Esophagus squamous epithelium (tissue), 5 donors: ENCODE results near the gene CRYZL1. TPM values are rescaled to one million over a fixed set of nuclear protein-coding genes. Genes with fewer than 3 reads are reported as not detected.
"Not testable (repeated sequence)": the region's sequence is repeated elsewhere in the genome, so short reads cannot be mapped to it uniquely, and the experiment has no call there.

Experiments used
- DNase-seq: peaks from one replicate; lab custom pipeline; 2025; lab: John Stamatoyannopoulos, UW
- H3K27ac ChIP-seq, 4 donors: fragments of 200-600 bp; sonication (generic); one replicate each; pipeline ENCODE4 v1.5.1; 2016 to 2019; ENCODE audit warnings: mild to moderate bottlenecking in 1 of 4
- H3K27me3 ChIP-seq, 4 donors: fragments of 200-600 bp; sonication (generic); 1 replicate in 3 of 4; 2 replicates in 1 of 4; pipeline versions ENCODE4 v1.5.1 to v1.6.0; 2017 to 2021; ENCODE audit warnings: antibody characterized with exemption in 1 of 4
- H3K36me3 ChIP-seq, 3 donors: fragments of 200-600 bp; sonication (generic); one replicate each; pipeline ENCODE4 v1.5.1; 2016 to 2019
- H3K4me1 ChIP-seq, 3 donors: fragments of 200-600 bp; sonication (generic); one replicate each; pipeline ENCODE4 v1.5.1; 2017 to 2019
- H3K4me3 ChIP-seq, 4 donors: fragments of 200-600 bp; sonication (generic); 1 replicate in 3 of 4; 2 replicates in 1 of 4; pipeline ENCODE4 v1.5.1; 2016 to 2019; ENCODE audit warnings: mild to moderate bottlenecking in 2 of 4, moderate library complexity in 1 of 4
- H3K9me3 ChIP-seq, 3 donors: fragments of 200-600 bp; sonication (generic); one replicate each; pipeline ENCODE4 v1.5.1; 2016 to 2019
- CTCF ChIP-seq, 6 experiments: fragments of 450-650 bp in 4 of 6; fragments of 200-600 bp in 2 of 6; sonication (generic) in 2 of 6; IDR thresholded peaks; one replicate each; pipeline ENCODE4 v1.5.1; 2016 to 2019; ENCODE audit warnings: antibody characterized with exemption in 6 of 6, mild to moderate bottlenecking in 4 of 6, moderate library complexity in 4 of 6
- POLR2A ChIP-seq, 4 donors: fragments of 450-650 bp; IDR thresholded peaks; one replicate each; pipeline ENCODE4 v1.6.1; 2017; ENCODE audit warnings: antibody characterized with exemption in 4 of 4, mild to moderate bottlenecking in 4 of 4, moderate library complexity in 3 of 4
- WGBS, 2 donors: methylation state at CpG; one replicate each; pipeline ENCODE4 v1.1.5; 2018; 5-methylcytosine and 5-hydroxymethylcytosine counted together
- intact Hi-C: fragments of 100-400 bp; cut with DNase I; formaldehyde crosslinking; loops from one replicate; pipeline ENCODE4 v1.15.0; 2022
- total RNA-seq, 4 donors: library from RNA; depleted of rRNA; stranded (reverse); fragments of >200 nt; gene quantifications; one replicate each; pipeline ENCODE4 v1.1.0, GENCODE V29; 2016
- donor health status: DM: yes; HTN: yes; CAD: no.

Gene CRYZL1
- total RNA-seq, 4 donors from 2014 or later = 7.9 to 25.7 (median 15.3) TPM

- Histone ChIP-seq H3K27me3 (no peaks in the 10 kb centered on the region), H3K36me3 (no peaks in the 10 kb centered on the region), H3K27ac (peak overlapping the region in 2 of 4 donors; percentile 15 to 32), H3K4me3 (no peak overlapping the region), H3K4me1 (peaks cover 10 to 63% (median 31%) of the 10 kb centered on the region in 3 donors), H3K9me3 (no peaks in the 10 kb centered on the region)
- WGBS, 2 donors = 28 to 37% methylated on average over 5 of the region's 5 CpGs
- intact Hi-C loops = no loop called here
- no peak for DNase-seq
- no peak for TF ChIP-seq CTCF (IDR thresholded peaks at IDR 0.05)
- TF ChIP-seq POLR2A (IDR thresholded peaks at IDR 0.05) = no peak
Measured at GRCh38 chr21:33684923-33685560, 43.5 kb upstream of the CRYZL1 start.

- intact Hi-C loops = no loop called here
- no peaks in the 10 kb centered on the region for H3K27me3 ChIP-seq
- no peaks in the 10 kb centered on the region for H3K36me3 ChIP-seq
- no peak for TF ChIP-seq CTCF (IDR thresholded peaks at IDR 0.05)
- peak overlapping the region in 3 of 4 donors; percentile 25 to 62 (median 32) for H3K27ac ChIP-seq
- no peak for DNase-seq
- no peak overlapping the region for H3K4me3 ChIP-seq
- peaks cover 10 to 67% (median 31%) of the 10 kb centered on the region in 3 donors for H3K4me1 ChIP-seq
- no peaks in the 10 kb centered on the region for H3K9me3 ChIP-seq
- WGBS, 2 donors = 54 to 59% methylated on average over 2 of the region's 2 CpGs
Measured at GRCh38 chr21:33684068-33684467, 42.5 kb upstream of the CRYZL1 start.

- TF ChIP-seq POLR2A (IDR thresholded peaks at IDR 0.05) (no peak), CTCF (IDR thresholded peaks at IDR 0.05) (no peak)
- peak overlapping the region; percentile 1 to 70 (median 56) for H3K27ac ChIP-seq
- WGBS, 2 donors = 23 to 42% methylated on average over 4 of the region's 4 CpGs
Measured at GRCh38 chr21:33682992-33683627, 41.6 kb upstream of the CRYZL1 start.

GRCh38 chr21:33680870-33681269 is 39.3 kb upstream of the CRYZL1 start:
- H3K27me3 ChIP-seq = no peaks in the 10 kb centered on the region
- H3K36me3 ChIP-seq = no peaks in the 10 kb centered on the region
- H3K4me3 ChIP-seq = no peak overlapping the region
- no peak overlapping the region for H3K27ac ChIP-seq
- intact Hi-C loops = no loop called here
- 86 to 90% methylated on average over 6 of the region's 6 CpGs for WGBS, 2 donors
- no peak for TF ChIP-seq CTCF (IDR thresholded peaks at IDR 0.05)
- no peaks in the 10 kb centered on the region for H3K9me3 ChIP-seq
- DNase-seq = no peak
- peaks cover 10 to 54% (median 30%) of the 10 kb centered on the region in 3 donors for H3K4me1 ChIP-seq

More at GRCh38 chr21:33682992-33683627, 41.6 kb upstream of the CRYZL1 start:
- intact Hi-C loops = no loop called here
- DNase-seq = no peak
- Histone ChIP-seq H3K4me3 (no peak overlapping the region), H3K27me3 (no peaks in the 10 kb centered on the region), H3K9me3 (no peaks in the 10 kb centered on the region), H3K36me3 (no peaks in the 10 kb centered on the region), H3K4me1 (peaks cover 10 to 69% (median 31%) of the 10 kb centered on the region in 3 donors)

GRCh38 chr21:33677450-33677849 is 35.9 kb upstream of the CRYZL1 start:
- 91% methylated on average over 9 of the region's 9 CpGs for WGBS, 2 donors
- peaks cover 0 to 23% (median 0%) of the 10 kb centered on the region in 3 donors for H3K4me1 ChIP-seq
- TF ChIP-seq POLR2A (IDR thresholded peaks at IDR 0.05) = no peak
- TF ChIP-seq CTCF (IDR thresholded peaks at IDR 0.05) = no peak
- no peaks in the 10 kb centered on the region for H3K36me3 ChIP-seq
- intact Hi-C loops = no loop called here
- H3K9me3 ChIP-seq = no peaks in the 10 kb centered on the region
- no peak for DNase-seq
- H3K27me3 ChIP-seq = no peaks in the 10 kb centered on the region
- H3K4me3 ChIP-seq = no peak overlapping the region
- no peak overlapping the region for H3K27ac ChIP-seq

GRCh38 chr21:33676666-33677065 is 35.1 kb upstream of the CRYZL1 start:
- DNase-seq, H3K4me3 ChIP-seq, H3K27me3 ChIP-seq, H3K9me3 ChIP-seq, H3K27ac ChIP-seq, H3K36me3 ChIP-seq, intact Hi-C loops: not testable (repeated sequence)
- H3K4me1 ChIP-seq = peaks cover 0 to 21% (median 0%) of the 10 kb centered on the region in 3 donors
- WGBS, 2 donors = 94 to 96% methylated on average over 5 of the region's 5 CpGs
